Activated CD4-positive, CD25-positive, alpha-beta regulatory T cell treated with anti-CD3 and anti-CD28 coated beads, Interleukin-2, amount 50 U/mL, for 72 hours (primary cell): ENCODE measurements around the gene CAPN2.
"Not testable (repeated sequence)": the region's sequence is repeated elsewhere in the genome, so short reads cannot be mapped to it uniquely, and the experiment has no call there.

ENCODE experiments used
- DNase-seq: peaks from one replicate; pipeline ENCODE4 v3.0.0; 2021

CAPN2 gene

GRCh38 chr1:223740038-223740736, 27.8 kb downstream of the CAPN2 start:
- not testable (repeated sequence) for DNase-seq

GRCh38 chr1:223741861-223742260, 29.5 kb downstream of the CAPN2 start:
- no peak for DNase-seq

GRCh38 chr1:223742856-223743517, 30.6 kb downstream of the CAPN2 start:
- no peak for DNase-seq

GRCh38 chr1:223745731-223746130, 33.4 kb downstream of the CAPN2 start:
- no peak for DNase-seq

- DNase-seq: no peak
Observed at GRCh38 chr1:223747838-223748335, 35.5 kb downstream of the CAPN2 start.

- no peak for DNase-seq
Observed at GRCh38 chr1:223748405-223748772, 36.0 kb downstream of the CAPN2 start.

GRCh38 chr1:223748773-223749733, 36.7 kb downstream of the CAPN2 start:
- peak; percentile 75 for DNase-seq

- no peak for DNase-seq
Observed at GRCh38 chr1:223750730-223751570, 38.6 kb downstream of the CAPN2 start.

- no peak for DNase-seq
Observed at GRCh38 chr1:223751696-223752095, 39.4 kb downstream of the CAPN2 start.

- no peak for DNase-seq
Observed at GRCh38 chr1:223752721-223753515, 40.6 kb downstream of the CAPN2 start.

GRCh38 chr1:223754681-223755431, 42.5 kb downstream of the CAPN2 start:
- DNase-seq: no peak

GRCh38 chr1:223755432-223755792, 43.1 kb downstream of the CAPN2 start:
- no peak for DNase-seq

GRCh38 chr1:223755992-223756775, 43.8 kb downstream of the CAPN2 start:
- no peak for DNase-seq

GRCh38 chr1:223756806-223757700, 44.7 kb downstream of the CAPN2 start:
- DNase-seq: no peak

- DNase-seq: no peak
Observed at GRCh38 chr1:223758734-223759133, 46.4 kb downstream of the CAPN2 start.

- no peak for DNase-seq
Observed at GRCh38 chr1:223759273-223759672, 46.9 kb downstream of the CAPN2 start.

GRCh38 chr1:223760833-223761232, 48.5 kb downstream of the CAPN2 start:
- no peak for DNase-seq

- no peak for DNase-seq
Observed at GRCh38 chr1:223761411-223761810, 49.1 kb downstream of the CAPN2 start.

- DNase-seq: no peak
Observed at GRCh38 chr1:223763251-223763650, 50.9 kb downstream of the CAPN2 start.
